NCI-H226 (cell line): ENCODE results near the gene AMIGO2.
"Not testable (repeated sequence)": the region's sequence is repeated elsewhere in the genome, so short reads cannot be mapped to it uniquely, and the experiment has no call there.

Experiments used
- DNase-seq: peaks from one replicate; pipeline ENCODE4 v3.0.0-alpha.2; 2015

The AMIGO2 gene

DNA sequence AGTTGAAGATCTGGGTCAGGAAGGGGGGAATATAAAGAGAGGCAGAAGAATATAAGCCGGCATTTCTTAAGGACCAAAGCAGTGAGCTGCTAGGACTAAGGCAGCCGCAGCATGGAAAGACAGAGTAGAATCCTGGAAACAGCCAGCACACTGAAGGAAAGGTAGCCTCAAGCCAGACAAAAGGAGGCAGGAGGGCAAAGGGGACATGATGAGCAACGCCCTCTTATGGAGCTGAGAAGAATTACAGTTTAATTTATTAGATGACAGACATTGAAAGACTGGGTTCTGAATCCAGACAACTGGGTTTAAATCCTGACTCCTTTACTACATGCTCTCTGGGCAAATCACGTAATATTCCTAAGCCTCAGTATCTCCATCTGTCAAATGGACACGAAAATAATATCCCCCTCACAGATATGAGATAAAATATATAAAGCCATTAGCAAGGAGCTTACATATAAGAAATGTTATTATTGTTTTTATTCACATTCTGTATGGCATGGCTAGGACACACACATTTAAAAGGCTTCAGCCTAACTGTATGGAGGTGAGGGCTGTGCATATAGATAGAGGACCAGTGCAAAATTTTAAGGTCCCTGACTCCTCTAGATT, 8.4 kb downstream of the AMIGO2 start:
- DNase-seq, result no peak

DNA sequence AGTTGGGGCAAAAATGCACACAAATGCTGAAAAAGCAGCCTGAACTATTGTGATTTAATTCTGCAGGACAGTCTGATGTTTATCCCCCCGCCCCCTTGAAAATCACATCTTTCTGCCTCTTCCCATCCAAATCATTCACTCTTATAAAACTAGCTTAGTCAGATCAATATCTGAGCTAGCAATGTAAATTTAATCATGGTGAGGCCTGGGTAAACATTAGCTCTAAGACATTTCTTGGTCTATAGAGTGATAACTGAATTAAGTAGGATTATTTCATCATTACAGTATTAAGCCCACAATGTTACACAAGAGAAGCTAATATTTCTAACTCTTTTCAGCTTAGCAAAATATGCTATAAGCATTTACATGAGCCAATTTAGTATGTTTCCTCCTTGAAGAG, 9.4 kb downstream of the AMIGO2 start:
- no peak for DNase-seq

DNA sequence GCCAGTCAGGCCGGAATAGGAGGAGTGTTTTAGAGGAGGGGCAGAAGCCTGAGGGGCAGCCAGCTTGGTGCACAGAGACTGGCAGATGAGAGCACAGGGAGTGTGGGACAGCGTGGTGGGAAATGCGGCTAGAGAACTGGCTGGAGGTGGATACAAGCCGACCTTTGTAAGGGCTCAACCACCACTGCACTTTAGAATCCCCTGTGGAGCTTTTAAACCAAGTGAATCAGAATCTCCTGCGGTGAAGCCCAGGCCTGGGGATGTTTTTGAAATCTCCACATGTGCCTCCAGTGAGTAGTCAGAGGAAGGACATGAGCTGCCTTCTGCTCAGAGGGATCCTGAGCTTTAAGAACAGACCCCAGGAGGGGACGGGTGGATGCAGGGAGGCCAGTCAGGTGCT, 11.2 kb downstream of the AMIGO2 start:
- DNase-seq, result no peak

DNA sequence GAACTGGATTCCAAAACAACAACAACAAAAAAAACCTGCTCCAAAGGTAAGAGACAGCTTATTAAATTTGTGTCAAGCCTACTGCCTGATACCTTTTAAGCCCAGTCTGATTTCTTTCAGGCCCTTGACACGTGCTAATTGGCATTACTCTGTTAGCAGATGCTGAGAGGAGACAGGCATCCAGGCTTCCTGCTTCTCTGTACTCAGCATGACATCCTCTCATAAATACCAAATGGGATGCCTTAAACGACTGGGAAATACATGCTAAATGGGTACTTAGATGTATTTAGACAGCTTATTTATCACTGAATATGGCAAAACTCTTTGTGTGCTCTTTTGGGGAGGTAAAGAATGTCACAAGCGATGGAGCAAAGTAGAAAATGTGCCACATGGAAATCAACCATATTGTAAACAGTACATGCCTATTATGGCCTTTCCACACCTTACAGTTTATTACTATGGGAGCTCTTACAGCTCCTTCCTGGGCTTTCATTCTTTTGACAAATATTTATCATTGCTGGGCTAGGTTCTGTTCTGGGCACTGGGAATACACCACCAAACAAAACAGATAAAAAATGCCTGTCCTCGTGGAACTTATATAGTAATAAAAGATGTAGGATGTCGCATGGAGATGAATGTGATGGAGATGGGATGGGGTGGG, 11.9 kb downstream of the AMIGO2 start:
- no peak for DNase-seq

DNA sequence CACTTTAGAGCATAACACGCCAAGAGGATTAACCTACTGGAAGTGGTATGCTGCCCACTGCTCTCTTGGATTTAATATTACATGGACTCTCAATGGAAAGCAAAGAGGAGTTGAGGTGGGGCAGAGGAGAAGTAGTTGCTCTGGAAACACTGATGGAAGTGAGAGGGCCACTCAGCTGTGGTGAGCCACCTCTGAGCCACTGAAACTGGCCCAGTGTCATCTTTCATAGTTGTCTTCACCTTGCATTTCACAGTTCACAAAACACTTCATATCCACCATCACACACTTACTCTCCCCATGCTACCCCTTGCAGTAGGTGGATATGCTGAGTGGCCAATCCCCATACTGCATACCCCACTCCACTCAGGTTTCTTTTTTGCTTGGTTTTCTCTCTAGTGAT, 12.6 kb downstream of the AMIGO2 start:
- no peak for DNase-seq

DNA sequence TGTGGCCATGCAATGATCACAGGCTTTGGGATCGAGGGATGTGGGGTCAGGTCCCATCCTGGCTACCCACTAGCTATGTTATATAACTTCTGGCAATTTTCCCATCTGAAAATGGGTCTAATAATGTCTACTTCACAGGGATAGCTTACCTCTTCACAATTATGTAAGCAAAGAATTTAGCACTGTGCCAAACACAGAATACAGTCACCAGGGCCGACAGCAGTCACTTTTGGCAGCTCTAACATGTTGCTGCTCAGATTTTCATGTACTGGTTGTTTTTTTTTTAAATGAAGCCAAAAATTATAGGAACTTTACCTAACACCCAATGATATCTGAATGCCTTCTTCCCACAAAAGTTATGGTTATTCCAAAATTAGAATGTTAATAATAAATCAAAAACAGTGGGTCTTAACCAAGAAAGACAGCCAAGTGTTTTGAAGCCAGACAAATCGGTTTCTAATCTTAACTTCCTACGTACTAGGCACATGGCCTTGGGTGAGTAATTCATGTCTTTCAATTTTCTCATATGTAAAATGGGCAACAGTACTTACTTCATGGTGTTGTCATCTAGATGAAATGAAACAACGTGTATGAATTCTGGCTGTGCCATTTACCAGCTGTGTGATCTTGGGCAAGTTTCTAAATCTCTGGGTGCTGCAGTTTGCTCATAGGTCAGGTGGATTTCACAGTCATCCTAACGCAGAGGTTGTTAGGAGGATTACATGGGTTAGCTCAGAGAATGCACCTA, 13.3 kb downstream of the AMIGO2 start:
- DNase-seq, result no peak

DNA sequence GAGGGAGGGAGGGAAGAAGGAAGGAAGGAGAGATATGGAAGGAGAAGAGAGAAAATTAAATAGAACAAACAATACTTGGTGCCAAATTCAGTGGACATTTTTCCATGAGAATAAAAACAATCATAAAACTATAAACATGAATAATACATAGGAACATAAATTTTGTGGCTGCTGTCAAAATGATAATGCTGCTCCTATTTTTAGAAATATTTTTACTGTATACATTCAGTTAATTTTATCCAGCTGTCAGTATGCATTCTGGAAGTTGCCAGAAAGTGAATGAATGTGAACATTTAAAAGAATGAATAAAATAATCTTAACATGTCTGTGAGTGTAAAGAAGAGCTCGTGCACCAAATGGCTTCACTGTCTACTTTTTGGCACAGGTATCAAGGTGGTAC, 14.2 kb downstream of the AMIGO2 start:
- DNase-seq, result no peak

DNA sequence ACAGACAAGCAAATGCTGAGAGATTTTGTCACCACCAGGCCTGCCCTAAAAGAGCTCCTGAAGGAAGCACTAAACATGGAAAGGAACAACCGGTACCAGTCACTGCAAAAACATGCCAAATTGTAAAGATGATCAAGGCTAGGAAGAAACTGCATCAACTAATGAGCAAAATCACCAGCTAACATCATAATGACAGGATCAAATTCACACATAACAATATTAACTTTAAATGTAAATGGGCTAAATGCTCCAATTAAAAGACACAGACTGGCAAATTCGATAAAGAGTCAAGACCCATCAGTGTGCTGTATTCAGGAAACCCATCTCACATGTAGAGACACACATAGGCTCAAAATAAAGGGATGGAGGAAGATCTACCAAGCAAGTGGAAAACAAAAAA, 21.1 kb downstream of the AMIGO2 start:
- DNase-seq, result not testable (repeated sequence)

DNA sequence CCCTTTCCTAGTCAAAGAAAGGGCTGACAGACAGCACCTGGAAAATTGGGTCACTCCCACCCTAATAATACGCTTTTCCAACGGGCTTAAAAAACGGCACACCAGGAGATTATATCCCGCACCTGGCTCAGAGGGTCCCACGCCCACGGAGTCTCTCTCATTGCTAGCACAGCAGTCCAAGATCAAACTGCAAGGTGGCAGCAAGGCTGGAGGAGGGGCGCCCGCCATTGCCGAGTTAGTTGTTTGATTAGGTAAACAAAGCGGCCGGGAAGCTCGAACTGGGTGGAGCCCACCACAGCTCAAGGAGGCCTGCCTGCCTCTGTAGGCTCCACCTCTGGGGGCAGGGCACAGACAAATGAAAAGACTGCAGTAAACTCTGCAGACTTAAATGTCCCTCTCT, 22.8 kb downstream of the AMIGO2 start:
- DNase-seq, result not testable (repeated sequence)

DNA sequence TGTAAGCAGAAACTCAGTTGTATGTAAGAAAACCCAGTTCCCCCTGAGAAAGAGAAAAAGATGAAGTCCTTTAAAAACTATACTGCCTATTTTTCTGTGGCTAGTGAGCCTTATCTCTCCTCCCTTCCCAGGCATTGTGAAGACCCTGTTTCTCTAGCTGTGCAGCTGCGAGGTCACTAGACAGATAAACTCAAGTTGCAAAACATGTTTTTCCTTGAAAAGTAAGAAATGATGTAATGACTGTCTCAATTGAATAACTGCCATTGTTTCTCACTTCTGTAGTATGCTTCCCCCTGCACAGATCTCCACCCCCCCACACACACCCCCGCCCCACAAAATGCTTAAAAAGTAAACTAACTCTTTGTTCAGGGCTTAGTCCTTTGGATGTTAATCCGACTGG, 23.9 kb downstream of the AMIGO2 start:
- not testable (repeated sequence) for DNase-seq

DNA sequence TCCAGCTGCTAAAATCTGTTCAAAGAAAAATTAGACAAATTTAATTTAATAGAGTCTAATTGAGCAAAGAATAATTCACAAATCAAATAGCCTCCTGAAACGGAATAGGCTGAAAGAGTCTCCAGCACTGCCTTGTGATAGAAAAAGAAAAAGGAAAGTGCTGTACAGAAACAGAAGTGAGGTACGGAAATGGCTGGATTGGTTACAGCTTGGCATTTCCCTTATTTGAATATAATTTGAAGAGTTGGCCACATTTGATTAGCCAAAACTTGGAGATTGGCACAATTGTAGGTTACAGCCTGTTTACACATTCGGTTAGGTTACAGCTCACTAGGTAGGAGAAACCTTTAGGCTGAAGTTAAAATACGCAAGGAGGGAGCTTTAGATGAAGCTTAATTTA, 25.1 kb downstream of the AMIGO2 start:
- no peak for DNase-seq

DNA sequence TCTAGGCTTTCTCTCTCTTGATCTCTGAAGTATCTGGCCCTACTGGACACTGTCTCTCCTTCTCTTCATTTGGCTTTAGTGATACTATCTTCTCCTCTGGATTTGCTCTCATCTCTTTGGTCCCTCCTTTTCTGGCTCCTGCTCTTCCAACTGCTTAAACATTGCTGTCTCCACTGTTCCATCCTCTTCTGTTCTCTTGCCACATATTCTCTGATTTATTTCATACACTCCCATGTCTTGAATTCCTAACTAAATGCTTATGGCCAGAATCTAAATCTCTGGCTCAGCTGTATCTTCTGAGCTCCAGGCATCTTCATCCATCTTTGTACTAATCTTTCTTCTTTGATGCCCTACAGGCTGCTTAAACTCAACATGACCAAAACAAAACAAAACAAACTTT, 25.8 kb downstream of the AMIGO2 start:
- DNase-seq, result no peak

DNA sequence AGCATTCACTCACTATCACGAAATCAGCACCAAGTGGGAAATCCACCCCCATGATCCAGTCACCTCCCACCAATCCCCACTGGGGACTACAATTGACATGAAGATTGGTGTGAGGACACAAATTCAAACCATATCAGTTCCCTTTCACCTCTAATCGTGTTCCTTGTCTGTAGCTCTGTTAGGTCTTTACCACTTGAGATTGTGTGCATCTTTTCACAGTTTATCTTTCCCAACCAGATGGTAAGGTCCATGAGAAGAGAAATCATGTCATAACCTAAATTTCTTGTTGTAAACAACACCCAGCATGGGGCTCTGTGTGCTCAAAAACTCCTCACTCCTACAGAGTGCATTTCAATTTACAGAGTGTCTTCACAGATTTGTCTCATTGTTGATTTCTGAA, 27.5 kb downstream of the AMIGO2 start:
- no peak for DNase-seq

DNA sequence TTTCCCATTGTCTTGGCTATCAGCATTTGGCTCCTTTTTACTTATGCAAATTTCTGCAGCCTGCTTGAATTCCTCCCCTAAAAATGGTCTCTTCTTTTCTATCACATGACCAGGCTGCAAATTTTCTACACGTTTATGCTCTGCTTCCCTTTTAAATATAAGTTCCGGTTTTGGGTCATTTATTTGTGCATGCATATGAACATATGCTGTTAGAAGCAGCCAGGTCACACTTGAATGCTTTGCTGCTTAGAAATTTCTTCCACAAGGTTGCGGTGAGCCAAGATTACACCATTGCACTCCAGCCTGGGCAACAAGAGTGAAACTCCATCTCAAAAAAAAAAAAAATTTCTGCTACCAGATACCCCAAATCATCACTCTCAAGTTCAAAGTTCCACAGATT, 28.5 kb downstream of the AMIGO2 start:
- DNase-seq, result not testable (repeated sequence)

DNA sequence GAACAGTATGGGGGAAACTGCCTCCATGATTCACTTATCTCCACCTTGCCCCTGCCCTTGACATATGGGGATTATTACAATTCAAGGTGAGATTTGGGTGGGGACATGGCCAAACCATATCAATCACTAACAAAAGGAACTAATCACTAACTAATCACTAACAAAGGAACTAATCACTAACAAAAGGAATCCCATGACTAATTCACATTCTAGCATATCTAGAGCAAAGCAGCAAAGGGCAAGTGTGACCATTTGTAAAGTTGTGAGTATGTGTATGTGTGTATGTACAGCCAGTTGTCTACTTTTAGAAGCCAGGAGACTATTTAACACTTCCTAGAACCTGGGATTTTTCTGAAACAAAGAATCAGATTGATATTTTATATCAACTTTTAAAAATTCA, 31.2 kb downstream of the AMIGO2 start:
- DNase-seq, result no peak

DNA sequence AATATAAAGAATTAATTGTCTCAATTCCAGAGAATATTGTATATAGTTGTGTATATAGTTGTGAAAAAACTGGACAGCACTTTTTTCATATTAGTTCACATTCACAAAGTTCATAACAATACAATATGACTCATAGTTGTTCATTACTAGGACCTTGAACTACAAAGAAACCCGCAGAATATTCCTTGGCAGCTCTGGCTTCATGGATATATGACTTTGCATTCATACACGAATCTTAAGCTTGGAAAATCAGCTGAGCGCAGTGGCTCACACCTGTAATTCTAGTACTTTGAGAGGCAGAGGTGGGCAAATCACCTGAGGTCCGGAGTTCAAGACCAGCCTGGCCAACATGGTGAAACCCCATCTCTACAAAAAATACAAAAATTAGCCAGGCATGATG, 38.4 kb downstream of the AMIGO2 start:
- DNase-seq, result no peak

DNA sequence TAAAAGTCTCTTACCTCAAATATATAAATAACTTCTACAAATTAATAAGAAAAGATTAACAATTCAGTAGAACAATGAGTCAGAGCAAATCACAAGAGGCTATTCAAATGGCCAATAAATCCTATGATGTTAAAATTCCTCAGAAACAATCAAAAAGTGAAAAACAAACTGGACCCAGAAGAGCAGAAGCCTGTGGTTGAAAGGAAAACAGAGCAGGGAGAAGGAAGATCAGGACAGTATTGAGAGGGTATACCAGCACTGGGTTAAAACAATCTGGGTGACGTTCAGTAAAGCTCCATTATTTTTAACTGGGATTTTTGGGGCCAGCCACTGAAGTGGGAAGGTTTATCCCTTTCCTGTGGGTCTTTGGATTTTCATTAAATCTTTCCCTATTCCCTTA, 40.0 kb downstream of the AMIGO2 start:
- no peak for DNase-seq

DNA sequence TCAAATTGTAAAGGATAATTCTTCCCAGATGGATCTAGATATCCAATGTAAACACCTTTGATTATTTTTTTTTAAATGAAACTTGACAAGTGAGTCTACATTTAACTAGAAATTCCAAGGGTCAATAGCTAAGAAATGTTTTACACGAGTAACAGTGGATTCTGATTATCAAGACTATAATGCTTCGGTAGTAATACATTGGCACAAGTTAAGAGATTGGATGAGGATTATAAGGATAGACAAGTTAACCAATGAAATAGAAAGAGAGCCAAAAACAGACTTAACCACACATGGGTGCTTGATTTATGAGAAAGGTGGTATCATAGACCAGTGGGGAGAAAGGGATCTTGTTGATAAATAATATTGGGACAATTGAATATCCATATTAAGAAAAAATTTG, 40.7 kb downstream of the AMIGO2 start:
- DNase-seq, result no peak

DNA sequence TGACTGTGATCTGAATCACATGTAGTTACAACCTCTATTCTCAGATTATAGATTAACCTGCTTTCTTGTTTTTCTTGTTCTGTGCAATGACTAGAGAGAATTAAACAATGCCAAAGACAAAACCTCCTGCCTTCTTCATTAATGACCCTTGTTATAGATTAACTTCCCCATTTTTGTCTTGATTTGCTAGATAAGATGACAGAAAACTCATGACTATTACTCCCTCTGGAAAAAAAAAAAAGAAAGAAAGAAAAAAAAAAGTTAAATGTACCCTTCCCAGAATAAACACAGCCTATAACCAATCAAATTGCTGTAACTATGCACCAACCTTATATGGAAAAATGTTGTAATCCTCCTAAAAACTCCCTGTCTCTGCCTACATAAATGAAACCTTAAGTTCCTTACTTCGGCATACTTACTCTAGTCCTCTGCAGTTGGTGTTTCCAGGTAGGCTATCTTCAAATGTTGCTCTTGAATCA, 41.5 kb downstream of the AMIGO2 start:
- DNase-seq, result no peak

DNA sequence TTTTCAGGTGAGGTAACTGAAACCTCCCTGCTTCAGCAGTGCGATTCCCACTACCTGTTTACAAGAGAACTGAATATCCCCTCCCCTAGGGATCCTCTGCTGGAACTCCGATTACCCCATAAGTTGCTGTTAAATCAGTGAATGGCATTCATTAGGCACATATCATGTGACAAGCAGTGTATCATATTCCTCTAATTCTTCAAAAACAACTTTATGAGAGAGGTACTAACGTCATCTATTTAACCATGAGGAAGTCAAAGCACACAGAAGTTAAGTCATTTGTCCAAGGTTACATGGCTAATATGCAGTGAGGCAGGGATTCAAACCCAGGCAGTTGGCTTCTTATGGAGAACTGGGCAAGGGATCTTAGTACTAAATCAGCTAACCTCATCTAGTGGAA, 44.3 kb downstream of the AMIGO2 start:
- no peak for DNase-seq

DNA sequence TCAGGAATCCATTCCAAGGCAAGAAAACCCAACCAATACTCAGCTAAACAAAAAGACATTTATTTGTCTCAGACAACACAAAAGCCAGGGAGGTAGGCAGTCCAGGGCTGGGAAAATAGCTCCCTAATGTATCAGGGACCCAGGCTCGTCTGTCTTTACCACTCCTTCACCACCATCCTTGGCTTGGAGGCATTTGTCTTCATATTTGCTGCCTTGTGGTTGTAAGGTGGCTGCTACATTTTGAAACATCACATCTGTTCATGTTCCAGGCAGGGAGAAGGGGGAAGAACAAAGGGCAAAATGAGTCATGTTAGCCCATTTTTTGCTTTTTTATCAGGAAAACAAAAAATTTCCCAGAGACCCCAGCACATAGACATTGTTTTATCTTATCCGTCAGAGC, 45.1 kb downstream of the AMIGO2 start:
- no peak for DNase-seq

DNA sequence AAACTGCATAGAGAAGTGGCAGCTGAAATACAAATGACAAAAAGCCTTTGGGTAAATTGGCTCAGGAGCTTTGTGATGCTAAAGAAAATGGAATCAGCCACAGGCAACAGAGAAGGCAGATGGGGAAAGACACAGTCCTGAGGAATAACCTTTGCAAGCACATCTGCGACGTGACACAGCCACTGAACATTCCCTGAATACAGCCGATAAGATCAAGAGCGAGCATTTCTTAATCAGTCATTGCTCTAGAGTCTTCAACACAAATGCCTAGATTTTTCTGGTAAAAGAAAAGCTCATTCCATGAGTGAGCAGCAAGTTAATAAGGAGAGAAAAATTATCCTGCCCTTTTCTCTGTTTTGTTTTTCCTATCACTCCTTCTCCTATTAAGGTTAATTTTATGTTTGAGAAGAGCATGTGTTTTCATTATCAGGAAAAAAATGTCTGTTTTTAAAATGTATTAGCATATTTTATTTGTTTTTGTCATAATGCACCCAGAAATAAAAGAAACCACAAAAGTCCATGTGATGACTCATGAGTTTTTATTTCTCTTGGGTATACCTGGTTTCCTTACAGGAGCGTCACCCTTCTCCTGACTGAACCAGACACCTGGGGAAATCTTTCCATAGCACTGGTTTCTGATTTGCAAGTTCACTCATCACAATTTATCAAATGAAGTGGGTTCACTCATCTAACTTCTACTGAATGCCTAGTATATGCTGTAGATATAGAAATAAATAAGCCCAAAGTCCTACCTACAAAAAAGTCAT, 45.8 kb downstream of the AMIGO2 start:
- DNase-seq, result no peak

DNA sequence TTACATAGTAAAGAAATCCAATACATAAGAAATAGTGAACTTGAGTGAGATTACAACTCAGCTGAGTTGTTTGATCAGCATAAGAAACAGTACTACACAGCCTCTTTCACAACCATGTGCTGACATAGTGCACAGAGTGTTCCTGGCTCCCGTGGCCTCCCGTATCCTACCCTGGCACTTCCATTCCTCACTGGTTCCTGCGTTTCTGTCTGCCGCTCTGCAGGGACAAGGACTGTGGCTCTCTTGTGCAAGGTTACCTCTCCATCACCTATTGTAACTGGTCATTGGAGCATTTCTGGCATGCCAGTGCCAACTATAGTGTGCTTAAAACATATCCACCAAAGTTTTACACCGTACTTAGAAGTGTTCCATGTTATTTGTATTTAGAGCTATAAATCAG, 46.7 kb downstream of the AMIGO2 start:
- no peak for DNase-seq

DNA sequence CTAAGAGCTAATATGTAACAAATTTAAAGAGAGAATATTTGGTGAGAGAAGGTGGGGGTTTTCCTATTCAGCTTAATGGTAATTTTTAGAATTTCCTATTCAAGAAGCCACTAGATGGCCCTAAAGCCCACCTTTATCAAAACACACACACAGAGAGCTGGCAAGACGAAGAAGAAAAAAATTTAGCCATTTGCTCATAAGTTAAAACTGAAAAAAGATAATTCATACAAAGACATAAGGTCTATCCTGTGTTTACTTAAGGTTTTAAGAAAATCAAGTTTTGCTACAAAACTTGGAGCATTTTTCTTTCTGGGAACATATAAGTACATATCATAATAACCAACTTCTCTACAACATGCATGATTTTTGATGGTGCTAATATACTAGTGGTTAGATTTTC, 47.1 kb downstream of the AMIGO2 start:
- DNase-seq, result peak; percentile 52
